GM23248 (cell line): ENCODE results near the gene ZBED2.

Source experiments
- EZH2 ChIP-seq: fragments of 200-600 bp; sonication (generic); IDR thresholded peaks from 2 replicates; pipeline ENCODE4 v1.6.1; 2018; ENCODE audit warnings: antibody characterized with exemption, mild to moderate bottlenecking; ENCODE audit not compliant: insufficient read depth, poor library complexity, severe bottlenecking
- EZH2phosphoT487 ChIP-seq: fragments of 200-600 bp; sonication (generic); IDR thresholded peaks from 2 replicates; pipeline ENCODE4 v1.6.1; 2018; ENCODE audit warnings: antibody characterized with exemption, moderate library complexity, mild to moderate bottlenecking, low read depth; ENCODE audit not compliant: insufficient read depth

DNA sequence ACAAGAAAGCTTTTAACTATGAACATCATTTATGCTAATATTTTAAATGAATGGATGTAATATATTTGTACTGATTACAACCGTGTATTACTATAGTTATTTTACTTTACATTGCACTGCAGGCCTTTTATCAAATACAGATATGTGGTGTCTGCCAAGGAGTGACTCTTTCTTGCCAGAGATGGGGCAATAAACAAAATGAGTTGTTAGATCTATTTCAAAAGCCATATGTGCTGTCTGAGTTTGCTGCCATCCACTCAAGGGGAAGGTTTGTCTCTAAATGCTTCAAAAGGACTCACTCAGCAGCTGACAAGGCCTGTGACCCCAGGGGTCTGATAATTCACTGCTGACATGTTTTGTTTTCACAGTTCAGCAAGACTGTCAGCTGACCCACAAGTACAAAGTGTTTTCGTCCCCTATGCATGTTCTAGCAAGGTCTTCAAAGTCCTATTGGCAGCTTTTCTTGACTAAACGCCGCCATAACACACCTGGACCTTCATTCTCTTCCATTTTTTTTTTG lies 41.3 kb upstream of the ZBED2 start:
- TF ChIP-seq EZH2, result no peak
- no peak for TF ChIP-seq EZH2phosphoT487
